Central memory CD8-positive, alpha-beta T cell (primary cell): ENCODE results near the gene CAGE1.

Experiments
- ATAC-seq: fragments of 150-1000 bp; cut with Tn5 transposase; replicated peaks from 2 replicates; pipeline ENCODE4 v1.10.0; 2022; ENCODE audit warnings: mild to moderate bottlenecking, moderate FRiP score, moderate number of reproducible peaks; ENCODE audit not compliant: poor library complexity, severe bottlenecking; ENCODE audit errors: extremely low read depth
- DNase-seq, 2 donors: peaks; one replicate each; pipeline ENCODE4 v3.0.0; 2021; ENCODE audit warnings: low spot score in 2 of 2
- H3K27ac Mint-ChIP-seq: one replicate; pipeline ENCODE4 v1.8.0; 2022; ENCODE audit warnings: low read depth, mild to moderate bottlenecking, moderate library complexity, mixed read lengths
- H3K27me3 Mint-ChIP-seq: one replicate; pipeline ENCODE4 v1.8.0; 2022; ENCODE audit warnings: mixed read lengths
- H3K36me3 Mint-ChIP-seq: one replicate; pipeline ENCODE4 v1.8.0; 2022; ENCODE audit warnings: mild to moderate bottlenecking, moderate library complexity, mixed read lengths; ENCODE audit not compliant: insufficient read depth
- H3K4me1 Mint-ChIP-seq: one replicate; pipeline ENCODE4 v1.8.0; 2022; ENCODE audit warnings: mixed read lengths
- H3K4me3 Mint-ChIP-seq: one replicate; pipeline ENCODE4 v1.8.0; 2022; ENCODE audit warnings: mild to moderate bottlenecking, moderate library complexity, mixed read lengths
- H3K9me3 Mint-ChIP-seq: one replicate; pipeline ENCODE4 v1.8.0; 2022; ENCODE audit warnings: mixed read lengths

Gene CAGE1

GRCh38 chr6:7283676-7284075 is 105.9 kb downstream of the CAGE1 start:
- no peaks in the 10 kb centered on the region for H3K9me3 Mint-ChIP-seq
- peaks cover 13% of the 10 kb centered on the region for H3K4me1 Mint-ChIP-seq
- H3K4me3 Mint-ChIP-seq: no peak overlapping the region
- DNase-seq (no peak), ATAC-seq (no peak)
- peaks cover 29% of the 10 kb centered on the region for H3K36me3 Mint-ChIP-seq
- no peaks in the 10 kb centered on the region for H3K27me3 Mint-ChIP-seq
- no peak overlapping the region for H3K27ac Mint-ChIP-seq

- H3K27ac Mint-ChIP-seq: no peak overlapping the region
- H3K27me3 Mint-ChIP-seq: no peaks in the 10 kb centered on the region
- H3K4me1 Mint-ChIP-seq: peaks cover 13% of the 10 kb centered on the region
- peaks cover 23% of the 10 kb centered on the region for H3K36me3 Mint-ChIP-seq
- DNase-seq: no peak
- H3K9me3 Mint-ChIP-seq: no peaks in the 10 kb centered on the region
- H3K4me3 Mint-ChIP-seq: no peak overlapping the region
- ATAC-seq: no peak
These were observed 107.2 kb downstream of the CAGE1 start for GRCh38 chr6:7282097-7282906.
